ENCODE results near the gene RFNG. TPM values are rescaled to one million over a fixed set of nuclear protein-coding genes. Genes with fewer than 3 reads are reported as not detected.
A peak's percentile ranks its signal among the peaks of the same experiment; 100 is the strongest.

RFNG gene
- total RNA-seq, 2 experiments from 2014 or later = 19.4 to 20.8 TPM

GRCh38 chr17:82052638-82053059 lies 1.0 kb upstream of the RFNG start:
- DNase-seq (no peak), ATAC-seq (no peak)
- Mint-ChIP-seq H3K4me1 (ENCODE audit: low read depth) (peaks cover 24% of the 10 kb centered on the region), H3K9me3 (ENCODE audit: insufficient read depth) (no peaks in the 10 kb centered on the region), H3K4me3 (peak overlapping the region; percentile 85), H3K27me3 (ENCODE audit: low read depth) (no peaks in the 10 kb centered on the region), H3K27ac (peak overlapping the region; percentile 55), H3K36me3 (ENCODE audit: low read depth) (peaks cover 3% of the 10 kb centered on the region)
- POLR2A ChIA-PET = interaction anchor here (0.9 to 1.0 kb wide), 2 partner anchors 13 to 15 kb away, joined by 3 read pairs; partner anchors contain the start of genes DCXR and DUS1L
- CTCF ChIA-PET = interaction anchor here (3.0 to 3.1 kb wide), 2 partner anchors 15 to 22 kb away, joined by 11 to 17 read pairs; partner anchors contain the start of genes DCXR and RAC3

DNA sequence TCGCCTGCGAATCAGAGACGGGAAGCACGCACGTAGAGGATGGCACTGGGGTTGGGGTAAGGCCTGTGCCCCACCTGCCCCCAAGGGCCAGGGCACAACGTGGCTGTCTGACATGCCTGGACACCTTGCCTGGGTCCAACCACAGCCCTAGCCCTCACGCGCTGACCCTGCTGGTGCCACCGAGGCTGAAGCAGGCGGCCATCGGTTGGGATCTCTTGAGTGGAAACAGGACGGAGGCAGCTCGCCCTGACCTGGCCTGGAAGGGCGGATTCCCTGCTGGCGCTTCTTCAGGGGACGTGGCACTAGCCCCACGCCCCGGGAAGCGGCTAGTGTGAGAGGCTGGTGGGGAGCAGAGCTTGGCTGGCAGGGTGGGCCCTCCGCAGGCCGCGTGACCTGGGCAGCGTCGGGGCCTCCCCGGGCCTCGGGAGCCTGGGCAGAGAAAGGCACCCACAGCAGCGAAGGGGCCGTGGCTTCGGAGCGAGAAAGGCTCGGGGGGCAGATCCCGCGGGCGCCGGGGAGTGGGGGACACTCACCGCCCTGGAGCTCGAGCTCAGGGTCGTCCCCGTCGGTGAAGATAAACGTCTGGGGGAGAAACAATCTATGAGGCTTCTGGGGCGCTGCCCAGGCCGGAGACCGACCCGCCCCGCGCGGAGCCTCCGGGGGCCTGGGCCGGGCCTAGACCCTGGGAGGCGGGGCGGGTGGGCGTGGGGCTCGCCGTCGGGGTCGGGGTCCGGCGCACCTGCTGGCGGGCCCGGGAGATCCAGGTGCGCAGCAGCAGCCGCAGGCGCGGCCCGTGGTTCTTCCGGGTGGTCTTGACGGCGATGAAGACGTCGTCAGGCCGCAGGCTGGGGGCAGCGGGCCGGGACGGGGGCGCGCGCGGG lies 610 bp downstream of the RFNG start:
- peak overlapping the region; percentile 80 for H3K27ac Mint-ChIP-seq
- ChIA-PET CTCF (interaction anchor here (0.8 to 3.1 kb wide), 3 partner anchors 13 to 91 kb away, joined by 3 to 17 read pairs (median 11); partner anchors contain the start of genes DCXR and RAC3), POLR2A (interaction anchor here (0.9 to 2.0 kb wide), 2 partner anchors 13 to 14 kb away, joined by 4 to 12 read pairs; partner anchors contain the start of gene DCXR)
- H3K27me3 Mint-ChIP-seq (ENCODE audit: low read depth) = no peaks in the 10 kb centered on the region
- H3K4me1 Mint-ChIP-seq (ENCODE audit: low read depth) = peaks cover 24% of the 10 kb centered on the region
- H3K4me3 Mint-ChIP-seq = peak overlapping the region; percentile 80
- no peak for DNase-seq
- ATAC-seq = peak; percentile 22
- H3K36me3 Mint-ChIP-seq (ENCODE audit: low read depth) = peaks cover under 1% of the 10 kb centered on the region
- H3K9me3 Mint-ChIP-seq (ENCODE audit: insufficient read depth) = no peaks in the 10 kb centered on the region

DNA sequence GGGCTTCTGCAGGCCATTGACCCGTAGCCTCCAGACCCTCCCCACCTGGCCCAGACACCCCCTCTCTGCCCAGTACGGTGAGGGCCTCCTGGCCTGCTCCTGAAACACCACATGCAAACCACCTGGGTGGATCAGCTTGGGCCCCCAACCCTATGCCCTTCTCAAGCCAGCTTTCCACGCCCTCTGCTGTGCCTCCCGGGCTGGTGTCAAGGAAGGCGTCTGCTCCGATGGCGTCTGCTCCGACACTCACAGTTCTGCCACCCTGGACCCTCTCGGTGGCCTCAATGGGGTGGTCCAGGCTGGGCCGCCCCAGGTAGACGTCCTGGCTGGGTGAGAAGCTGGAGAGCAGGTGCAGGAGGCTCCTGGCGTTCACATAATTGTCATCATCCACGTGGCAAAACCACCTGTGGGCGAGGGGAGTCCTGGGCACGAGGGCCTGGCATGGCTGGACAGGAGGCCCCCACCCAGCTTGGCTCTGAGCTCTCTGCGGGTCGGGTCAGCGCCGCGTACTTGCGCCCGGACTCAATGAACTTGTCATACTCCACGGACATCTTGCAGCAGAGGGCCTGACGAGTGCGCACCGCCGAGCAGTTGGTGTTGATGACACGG lies 1.4 kb downstream of the RFNG start:
- POLR2A ChIA-PET = interaction anchor here (0.9 to 2.0 kb wide), 2 partner anchors 12 to 14 kb away, joined by 4 to 12 read pairs; partner anchors contain the start of gene DCXR

GRCh38 chr17:82049521-82049971 lies 2.1 kb downstream of the RFNG start:
- H3K9me3 Mint-ChIP-seq (ENCODE audit: insufficient read depth) = no peaks in the 10 kb centered on the region
- H3K4me3 Mint-ChIP-seq = no peak overlapping the region
- ChIA-PET CTCF (interaction anchor here (1.4 to 3.1 kb wide), 3 partner anchors 12 to 19 kb away, joined by 5 to 17 read pairs (median 11); partner anchors contain the start of genes DCXR and RAC3), POLR2A (interaction anchor here (2.0 kb wide), 1 partner anchor 12 kb away, joined by 12 read pairs; the partner anchor contains the start of gene DCXR)
- H3K36me3 Mint-ChIP-seq (ENCODE audit: low read depth) = no peaks in the 10 kb centered on the region
- H3K27me3 Mint-ChIP-seq (ENCODE audit: low read depth) = no peaks in the 10 kb centered on the region
- H3K27ac Mint-ChIP-seq = no peak overlapping the region
- peaks cover 20% of the 10 kb centered on the region for H3K4me1 Mint-ChIP-seq (ENCODE audit: low read depth)
- no peak for DNase-seq
- no peak for ATAC-seq

More for the DNA sequence above, 1.4 kb downstream of the RFNG start:
- Mint-ChIP-seq H3K4me1 (ENCODE audit: low read depth) (peaks cover 24% of the 10 kb centered on the region), H3K27ac (peak overlapping the region; percentile 80), H3K27me3 (ENCODE audit: low read depth) (no peaks in the 10 kb centered on the region), H3K9me3 (ENCODE audit: insufficient read depth) (no peaks in the 10 kb centered on the region), H3K4me3 (peak overlapping the region; percentile 80), H3K36me3 (ENCODE audit: low read depth) (no peaks in the 10 kb centered on the region)
- no peak for ATAC-seq
- no peak for DNase-seq
- CTCF ChIA-PET = interaction anchor here (0.8 to 3.1 kb wide), 3 partner anchors 13 to 91 kb away, joined by 3 to 17 read pairs (median 11); partner anchors contain the start of genes DCXR and RAC3

- H3K4me1 Mint-ChIP-seq (ENCODE audit: low read depth) = peaks cover 20% of the 10 kb centered on the region
- H3K27ac Mint-ChIP-seq = peak overlapping the region; percentile 46
- H3K9me3 Mint-ChIP-seq (ENCODE audit: insufficient read depth) = no peaks in the 10 kb centered on the region
- CTCF ChIA-PET = interaction anchor here (1.4 kb wide), 1 partner anchor 11 kb away, joined by 5 read pairs; the partner anchor contains the start of gene DCXR
- H3K36me3 Mint-ChIP-seq (ENCODE audit: low read depth) = no peaks in the 10 kb centered on the region
- POLR2A ChIA-PET = no interaction called here
- H3K4me3 Mint-ChIP-seq = no peak overlapping the region
- DNase-seq = no peak
- ATAC-seq = no peak
- no peaks in the 10 kb centered on the region for H3K27me3 Mint-ChIP-seq (ENCODE audit: low read depth)
Measured at GRCh38 chr17:82049106-82049505, 2.5 kb downstream of the RFNG start.

- no peak for ATAC-seq
- Mint-ChIP-seq H3K36me3 (ENCODE audit: low read depth) (no peaks in the 10 kb centered on the region), H3K4me3 (no peak overlapping the region), H3K27ac (peak overlapping the region; percentile 30), H3K4me1 (ENCODE audit: low read depth) (peaks cover 18% of the 10 kb centered on the region), H3K27me3 (ENCODE audit: low read depth) (no peaks in the 10 kb centered on the region), H3K9me3 (ENCODE audit: insufficient read depth) (no peaks in the 10 kb centered on the region)
- ChIA-PET POLR2A (no interaction called here), CTCF (interaction anchor here (1.4 kb wide), 1 partner anchor 11 kb away, joined by 5 read pairs; the partner anchor contains the start of gene DCXR)
- DNase-seq = no peak
Measured at GRCh38 chr17:82048571-82048971, 3.0 kb downstream of the RFNG start.

DNA sequence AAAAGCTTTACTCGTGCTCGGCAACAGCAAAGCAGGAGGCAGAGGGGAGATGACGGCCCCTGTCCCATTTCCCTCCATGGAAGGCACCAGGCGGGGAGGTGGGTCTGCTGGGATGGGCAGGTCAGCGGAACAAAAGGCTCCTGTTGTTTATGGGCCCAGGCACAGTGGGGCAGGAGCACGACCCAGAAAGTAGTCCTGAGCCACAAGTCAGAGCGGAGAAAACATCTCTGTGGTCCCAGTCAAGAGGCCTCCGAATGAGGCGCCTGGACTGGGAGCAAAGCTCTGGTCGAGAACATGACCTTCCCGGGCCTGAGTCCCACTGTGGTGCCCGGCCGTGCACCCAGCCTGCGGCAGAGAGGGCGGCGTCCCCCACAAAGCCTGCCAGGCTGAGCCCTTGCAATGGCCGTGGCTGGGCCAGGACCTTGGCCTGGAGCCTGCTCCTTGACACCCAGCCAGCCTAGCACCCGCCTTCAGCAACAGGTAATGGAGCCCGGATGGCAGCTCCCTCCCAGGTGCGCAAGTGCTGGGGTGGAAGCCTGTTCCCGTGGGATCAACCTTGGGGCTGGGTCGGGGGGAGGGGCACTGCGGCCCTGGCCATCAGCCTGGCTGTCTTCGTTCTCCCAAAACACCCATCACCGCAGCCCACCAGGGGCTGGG lies 3.6 kb downstream of the RFNG start:
- DNase-seq = no peak
- CTCF ChIA-PET = interaction anchor here (1.4 kb wide), 1 partner anchor 10 kb away, joined by 5 read pairs; the partner anchor contains the start of gene DCXR
- ATAC-seq = no peak
- Mint-ChIP-seq H3K36me3 (ENCODE audit: low read depth) (no peaks in the 10 kb centered on the region), H3K27ac (no peak overlapping the region), H3K4me1 (ENCODE audit: low read depth) (peaks cover 14% of the 10 kb centered on the region), H3K4me3 (no peak overlapping the region), H3K9me3 (ENCODE audit: insufficient read depth) (no peaks in the 10 kb centered on the region), H3K27me3 (ENCODE audit: low read depth) (no peaks in the 10 kb centered on the region)
- POLR2A ChIA-PET = interaction anchor here (0.6 kb wide), 1 partner anchor 252 kb away, joined by 3 read pairs; no protein-coding TSS in a partner anchor

DNA sequence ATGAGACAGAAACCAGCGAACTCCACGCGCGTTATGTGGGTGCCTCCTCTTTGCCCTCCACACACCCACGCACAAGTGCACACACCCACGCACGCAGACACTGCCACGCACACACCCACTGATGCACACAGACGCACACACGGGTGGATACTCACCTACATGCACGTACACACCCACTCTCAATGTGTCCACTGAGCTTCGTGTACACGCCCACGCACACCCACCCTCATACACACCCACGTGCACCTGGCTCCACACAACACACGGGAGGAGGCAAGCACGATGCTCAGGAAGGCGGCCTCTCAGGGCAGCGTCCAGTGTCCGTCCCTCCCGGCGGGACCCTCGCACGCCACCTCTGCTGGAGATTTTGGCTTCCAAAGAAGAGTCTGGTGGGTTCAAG lies 4.2 kb downstream of the RFNG start:
- no peak overlapping the region for H3K27ac Mint-ChIP-seq
- POLR2A ChIA-PET = interaction anchor here (0.6 kb wide), 1 partner anchor 253 kb away, joined by 3 read pairs; no protein-coding TSS in a partner anchor
- peaks cover 9% of the 10 kb centered on the region for H3K4me1 Mint-ChIP-seq (ENCODE audit: low read depth)
- H3K4me3 Mint-ChIP-seq = no peak overlapping the region
- CTCF ChIA-PET = no interaction called here
- no peaks in the 10 kb centered on the region for H3K36me3 Mint-ChIP-seq (ENCODE audit: low read depth)
- no peaks in the 10 kb centered on the region for H3K9me3 Mint-ChIP-seq (ENCODE audit: insufficient read depth)
- H3K27me3 Mint-ChIP-seq (ENCODE audit: low read depth) = no peaks in the 10 kb centered on the region
- DNase-seq = no peak
- ATAC-seq = no peak

DNA sequence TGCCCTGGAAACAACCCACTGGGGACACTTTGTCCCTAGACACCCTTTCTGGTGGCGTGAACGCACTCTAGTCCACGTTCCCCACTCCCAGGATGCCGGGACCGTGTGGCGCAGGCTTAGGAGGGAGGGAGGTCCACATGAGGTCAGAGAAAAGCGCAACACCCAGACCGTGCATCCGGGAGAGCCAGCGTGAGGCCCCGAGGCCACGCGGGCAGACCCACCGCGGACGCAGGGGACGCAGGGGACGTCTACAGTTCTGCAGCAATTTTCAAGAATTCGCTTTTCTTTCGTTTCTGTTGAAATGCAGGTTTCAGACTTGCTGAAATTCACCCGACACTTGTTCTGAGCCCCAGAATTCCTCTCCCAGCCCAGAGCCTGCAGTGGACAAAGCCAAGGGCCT lies 4.7 kb downstream of the RFNG start:
- ATAC-seq = no peak
- no peak overlapping the region for H3K27ac Mint-ChIP-seq
- H3K4me3 Mint-ChIP-seq = no peak overlapping the region

DNA sequence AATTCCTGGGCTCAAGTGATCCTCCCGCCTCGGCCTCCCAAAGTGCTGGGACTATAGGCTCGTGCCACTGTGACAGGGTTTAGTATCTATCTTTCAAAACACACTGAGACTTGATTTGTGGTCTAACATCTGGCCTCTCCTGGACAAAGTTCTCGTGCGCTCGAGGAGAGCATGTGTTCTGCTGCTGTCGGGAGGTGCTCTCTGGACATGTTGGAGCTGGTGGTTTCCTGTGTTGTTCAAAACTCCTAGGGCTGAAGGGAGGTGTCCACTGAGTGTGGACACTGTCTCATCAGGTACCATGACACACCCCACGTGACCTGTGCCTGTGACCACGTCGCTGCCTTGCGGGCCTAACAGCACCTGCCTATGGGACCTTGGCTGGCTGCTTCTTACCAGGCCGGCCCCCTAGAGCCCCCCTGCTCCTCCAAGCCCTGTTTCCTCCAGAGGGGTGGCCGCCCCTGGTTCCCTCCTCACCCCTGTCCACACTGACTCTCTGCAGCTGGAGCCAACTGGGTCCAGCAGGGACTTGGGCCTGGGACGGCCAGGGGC lies 5.6 kb downstream of the RFNG start:
- POLR2A ChIA-PET = interaction anchor here (0.9 kb wide), 1 partner anchor 503 kb away, joined by 4 read pairs; no protein-coding TSS in a partner anchor
- H3K36me3 Mint-ChIP-seq (ENCODE audit: low read depth) = no peaks in the 10 kb centered on the region
- H3K4me3 Mint-ChIP-seq = no peak overlapping the region
- no peak overlapping the region for H3K27ac Mint-ChIP-seq
- DNase-seq (no peak), ATAC-seq (no peak)
- no peaks in the 10 kb centered on the region for H3K27me3 Mint-ChIP-seq (ENCODE audit: low read depth)
- CTCF ChIA-PET = no interaction called here
- peaks cover 9% of the 10 kb centered on the region for H3K4me1 Mint-ChIP-seq (ENCODE audit: low read depth)
- H3K9me3 Mint-ChIP-seq (ENCODE audit: insufficient read depth) = no peaks in the 10 kb centered on the region

More for the DNA sequence above, 4.7 kb downstream of the RFNG start:
- peaks cover 9% of the 10 kb centered on the region for H3K4me1 Mint-ChIP-seq (ENCODE audit: low read depth)
- no peaks in the 10 kb centered on the region for H3K27me3 Mint-ChIP-seq (ENCODE audit: low read depth)
- H3K9me3 Mint-ChIP-seq (ENCODE audit: insufficient read depth) = no peaks in the 10 kb centered on the region
- ChIA-PET CTCF (no interaction called here), POLR2A (interaction anchor here (0.9 kb wide), 1 partner anchor 502 kb away, joined by 4 read pairs; no protein-coding TSS in a partner anchor)
- H3K36me3 Mint-ChIP-seq (ENCODE audit: low read depth) = no peaks in the 10 kb centered on the region
- DNase-seq = no peak

DNA sequence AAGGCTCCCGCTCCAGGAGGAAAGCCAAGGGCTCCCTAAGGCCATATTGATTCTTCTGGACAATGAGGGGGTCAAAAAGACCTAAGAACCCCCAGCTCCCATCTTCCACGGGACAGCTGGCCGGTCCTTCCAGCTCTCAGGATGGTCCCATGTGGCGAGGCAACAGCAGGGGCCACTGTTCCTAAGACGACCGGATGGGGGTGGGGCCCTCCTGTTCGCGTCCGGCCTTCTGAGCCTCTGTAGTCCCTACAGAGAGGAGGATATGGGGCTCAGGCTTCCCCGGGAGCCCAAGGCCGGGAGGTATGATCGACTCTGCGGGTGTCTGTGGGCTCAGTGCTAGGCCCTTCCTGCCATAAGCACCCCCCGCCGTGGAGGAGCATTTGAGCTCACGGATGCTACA lies 8.1 kb downstream of the RFNG start:
- Mint-ChIP-seq H3K9me3 (ENCODE audit: insufficient read depth) (no peaks in the 10 kb centered on the region), H3K4me3 (no peak overlapping the region), H3K36me3 (ENCODE audit: low read depth) (no peaks in the 10 kb centered on the region), H3K27ac (no peak overlapping the region), H3K27me3 (ENCODE audit: low read depth) (no peaks in the 10 kb centered on the region), H3K4me1 (ENCODE audit: low read depth) (peaks cover 5% of the 10 kb centered on the region)
- DNase-seq = no peak
- CTCF ChIA-PET = no interaction called here
- POLR2A ChIA-PET = no interaction called here
- ATAC-seq = no peak
